CD1c-positive myeloid dendritic cell (primary cell): ENCODE results near the gene ZBTB7C.

Experiments used
- DNase-seq: peaks from one replicate; pipeline ENCODE4 v3.0.0-alpha.2; 2016; ENCODE audit errors: extremely low spot score

Gene ZBTB7C

DNA sequence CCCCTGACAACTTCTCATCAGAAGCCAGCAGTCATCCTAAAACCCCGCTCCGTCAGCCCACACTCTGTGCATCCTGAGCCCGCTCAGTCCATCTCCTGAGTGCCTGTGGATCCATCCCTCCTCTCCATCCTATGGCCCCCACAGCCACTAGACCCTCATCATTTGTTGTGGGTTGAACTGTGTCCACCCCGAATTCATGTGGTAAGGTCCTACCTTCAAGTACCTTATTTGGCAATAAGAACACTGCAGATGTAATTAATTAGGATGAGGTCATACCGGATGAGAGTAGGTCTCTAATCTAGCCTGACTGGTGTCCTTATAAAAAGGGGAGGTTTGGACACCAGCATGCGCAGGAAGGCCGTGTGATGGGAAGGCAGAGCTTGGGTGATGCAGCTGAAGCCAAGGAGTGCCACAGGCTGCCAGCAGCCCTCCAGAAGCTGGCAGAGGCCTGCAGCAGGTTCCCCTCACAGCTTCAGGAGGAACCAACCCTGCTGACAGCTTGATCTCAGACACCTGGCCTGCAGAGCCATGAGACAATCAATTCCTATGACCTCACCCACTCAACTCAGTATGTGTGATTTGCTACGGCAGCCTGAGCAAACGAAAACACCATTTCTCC lies 192.4 kb downstream of the ZBTB7C start:
- DNase-seq = no peak

DNA sequence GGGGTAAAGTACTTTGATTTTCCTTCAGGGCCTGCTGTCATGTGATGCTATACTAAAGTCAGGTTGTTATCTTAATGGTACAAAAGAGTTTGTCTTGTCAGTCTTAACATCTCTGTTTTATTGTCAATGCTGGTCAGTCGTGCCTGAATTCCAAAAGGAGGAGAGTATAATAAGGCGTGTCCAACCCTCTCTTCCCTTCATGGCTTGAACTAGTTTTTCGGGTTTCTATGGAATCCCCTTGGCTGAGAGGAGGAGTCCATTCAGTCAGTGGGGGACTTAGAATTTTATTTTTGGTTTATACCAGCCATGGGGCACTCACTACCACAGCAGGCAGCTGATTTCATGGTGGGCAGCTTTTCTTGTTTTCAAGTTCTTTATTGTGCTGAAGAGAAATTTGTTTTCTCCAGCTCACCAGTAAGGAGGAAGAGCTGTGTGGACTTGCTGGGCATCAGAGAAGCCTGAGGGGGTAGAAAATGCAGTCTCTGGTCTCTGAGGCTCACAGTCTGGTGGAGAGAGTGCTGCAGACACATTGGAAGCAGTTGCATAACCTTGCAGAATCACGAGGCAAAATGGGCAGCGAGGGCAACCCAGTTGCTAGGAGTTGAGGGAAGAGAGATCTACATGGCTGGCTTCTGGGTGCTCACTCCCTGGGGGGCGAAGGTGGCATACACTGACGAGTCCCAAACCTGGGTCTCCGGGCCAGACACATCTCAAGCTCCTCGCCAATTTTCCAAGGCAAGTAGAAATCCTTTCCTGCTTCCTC lies 193.1 kb downstream of the ZBTB7C start:
- DNase-seq = no peak

GRCh38 chr18:48213791-48214190 lies 195.4 kb downstream of the ZBTB7C start:
- no peak for DNase-seq

DNA sequence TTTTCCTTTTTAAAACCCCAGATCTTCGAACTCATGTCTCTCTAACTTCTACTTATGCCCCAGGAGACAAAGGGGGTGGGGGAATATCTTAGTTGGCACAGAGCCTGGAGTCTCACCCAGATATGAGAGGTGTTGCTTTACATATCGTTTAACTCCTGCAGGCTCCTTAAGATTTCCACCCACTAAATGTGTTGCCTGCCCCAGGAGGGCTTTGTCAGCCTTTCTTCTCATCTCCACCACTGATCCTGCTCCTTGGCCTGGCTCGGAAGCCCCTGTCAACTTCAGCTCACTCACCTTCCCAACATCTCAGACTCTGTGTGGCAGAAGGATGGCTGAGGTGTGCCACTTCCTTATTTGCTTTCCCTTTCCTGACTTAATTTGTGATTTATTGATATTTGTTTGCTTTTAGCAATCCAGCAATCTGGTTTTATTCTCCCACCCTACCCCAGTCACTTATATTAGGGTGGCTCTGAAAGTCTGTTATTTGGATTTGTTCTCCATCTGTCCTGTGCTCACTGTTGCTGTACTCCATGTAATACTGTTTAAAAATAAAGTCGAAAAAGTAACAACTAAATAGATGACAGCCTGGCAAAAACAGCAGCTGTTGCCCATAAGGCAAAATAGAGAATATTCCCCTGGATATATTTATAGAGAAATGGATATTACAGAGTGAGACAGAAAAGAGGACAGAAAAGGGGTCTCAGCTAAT lies 200.6 kb downstream of the ZBTB7C start:
- DNase-seq = no peak

DNA sequence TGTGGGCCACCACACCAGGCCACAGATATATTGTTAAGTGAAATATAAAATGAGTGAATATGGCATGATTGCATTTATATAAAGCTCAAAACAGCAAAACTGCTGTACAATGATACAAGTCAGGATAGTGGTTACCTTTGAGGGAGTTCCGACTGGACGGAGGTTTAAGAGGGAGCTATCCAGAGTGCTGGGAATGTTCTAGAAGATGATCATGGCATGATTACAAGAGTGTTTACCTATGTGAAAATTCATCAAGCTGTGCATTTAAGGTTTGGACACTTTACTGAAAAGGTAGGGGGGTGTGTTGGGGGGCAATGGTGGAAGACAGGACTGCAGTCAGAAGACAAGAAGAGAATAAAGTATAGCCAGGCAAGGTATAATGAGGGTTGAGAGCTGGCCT lies 201.4 kb downstream of the ZBTB7C start:
- DNase-seq = no peak

DNA sequence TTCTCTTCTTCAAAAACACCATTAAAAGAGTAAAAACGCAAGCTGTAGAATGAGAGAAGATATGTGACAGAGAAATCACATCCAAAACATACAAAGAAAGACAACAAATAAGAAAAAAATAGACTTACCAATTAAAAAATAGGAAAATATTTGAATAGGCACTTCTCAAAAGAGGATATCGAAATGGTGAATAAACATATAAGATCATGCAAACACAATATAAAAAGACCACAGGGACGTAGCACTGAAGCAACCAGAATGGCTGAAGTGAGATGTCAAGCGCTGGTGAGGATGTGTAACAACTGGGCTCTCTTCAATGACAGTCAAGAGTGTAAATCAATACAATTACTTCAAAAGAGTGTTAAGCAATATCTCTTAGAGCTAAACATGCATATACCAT lies 202.3 kb downstream of the ZBTB7C start:
- DNase-seq = no peak

DNA sequence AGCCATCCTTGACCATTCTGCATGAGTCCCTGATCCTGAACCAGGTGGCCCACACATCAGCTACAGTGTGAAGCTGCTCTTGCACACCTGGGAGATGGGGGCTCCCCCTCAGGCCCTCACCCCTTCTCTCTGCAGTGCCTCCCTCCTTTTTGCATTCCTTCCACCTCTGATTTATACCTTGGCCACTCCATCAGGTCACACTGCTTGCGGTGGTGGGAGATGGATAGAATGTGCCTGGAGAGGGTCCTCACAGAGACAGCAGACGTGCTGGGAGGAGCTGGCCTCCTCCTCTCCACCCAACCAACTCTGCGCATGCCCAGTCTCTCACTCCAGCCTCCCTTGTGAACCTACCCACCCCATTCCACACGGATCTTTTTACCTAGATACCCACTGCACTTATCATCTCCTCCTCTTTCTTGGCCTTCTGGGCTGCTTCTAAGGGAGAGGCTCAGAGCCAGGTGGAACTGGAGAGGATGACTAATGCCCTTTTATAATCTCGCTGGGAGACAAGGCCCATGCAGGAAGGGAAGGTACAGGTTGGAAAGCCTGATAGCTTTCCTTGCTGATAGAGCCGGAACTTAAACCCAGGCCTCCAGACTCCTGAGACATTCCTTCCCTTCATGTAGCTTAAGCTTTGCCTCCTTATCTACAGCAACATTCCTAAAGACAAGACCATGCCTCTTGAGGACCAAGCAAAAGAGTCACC lies 205.1 kb downstream of the ZBTB7C start:
- no peak for DNase-seq

- no peak for DNase-seq
Measured at GRCh38 chr18:48203288-48203945, 205.8 kb downstream of the ZBTB7C start.

GRCh38 chr18:48202350-48203260 lies 206.6 kb downstream of the ZBTB7C start:
- DNase-seq = no peak

DNA sequence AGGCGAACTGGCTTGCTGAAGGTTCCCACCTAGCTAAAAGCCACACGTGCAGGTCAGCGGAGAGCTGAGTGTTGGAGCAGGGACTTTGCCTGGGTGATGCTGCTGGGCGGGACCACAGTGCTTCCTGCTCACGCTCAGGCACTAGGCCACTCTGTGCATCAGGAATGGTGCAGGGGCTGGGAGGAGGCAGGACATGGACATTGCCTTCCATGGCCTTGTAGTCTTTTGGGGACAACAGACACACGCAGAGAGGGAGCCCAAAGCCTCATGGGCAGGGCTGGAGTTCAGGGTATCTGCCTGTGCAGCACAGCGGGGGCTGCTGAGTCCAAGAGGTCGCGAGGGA lies 207.2 kb downstream of the ZBTB7C start:
- no peak for DNase-seq

DNA sequence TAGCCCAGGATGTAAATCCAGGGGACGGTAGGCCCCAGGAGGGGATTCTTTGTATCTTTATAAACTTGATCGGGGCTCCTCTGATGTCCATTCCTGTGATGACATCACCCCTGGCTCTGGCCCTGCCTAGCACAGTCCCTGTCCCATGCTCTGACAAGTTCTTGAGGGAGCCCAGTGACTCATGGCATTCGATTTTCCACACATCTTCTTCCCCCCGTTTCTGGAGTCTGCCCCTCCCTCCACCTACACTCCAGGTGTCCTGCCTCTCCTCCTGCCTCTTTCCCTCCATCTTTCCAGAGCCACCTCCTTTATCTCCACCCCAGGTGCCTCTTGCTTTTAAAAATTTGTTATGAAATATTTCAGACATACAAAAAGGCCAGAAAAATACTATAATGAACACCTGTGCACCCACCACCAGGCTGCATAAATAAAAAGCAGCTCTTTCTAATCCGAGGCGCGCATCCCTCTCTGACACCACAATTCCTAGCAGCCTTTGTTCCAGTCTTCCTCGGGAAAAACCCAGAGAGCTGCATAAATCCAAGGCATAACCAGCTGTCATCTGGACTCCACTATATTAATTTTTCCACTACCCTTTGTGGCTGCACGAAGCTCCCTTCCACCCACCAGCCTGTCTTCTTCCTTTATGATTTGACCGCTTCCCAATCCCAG lies 207.7 kb downstream of the ZBTB7C start:
- DNase-seq = no peak

GRCh38 chr18:48200631-48201336 lies 208.4 kb downstream of the ZBTB7C start:
- no peak for DNase-seq

- DNase-seq = no peak
Measured at GRCh38 chr18:48199399-48199798, 209.8 kb downstream of the ZBTB7C start.

DNA sequence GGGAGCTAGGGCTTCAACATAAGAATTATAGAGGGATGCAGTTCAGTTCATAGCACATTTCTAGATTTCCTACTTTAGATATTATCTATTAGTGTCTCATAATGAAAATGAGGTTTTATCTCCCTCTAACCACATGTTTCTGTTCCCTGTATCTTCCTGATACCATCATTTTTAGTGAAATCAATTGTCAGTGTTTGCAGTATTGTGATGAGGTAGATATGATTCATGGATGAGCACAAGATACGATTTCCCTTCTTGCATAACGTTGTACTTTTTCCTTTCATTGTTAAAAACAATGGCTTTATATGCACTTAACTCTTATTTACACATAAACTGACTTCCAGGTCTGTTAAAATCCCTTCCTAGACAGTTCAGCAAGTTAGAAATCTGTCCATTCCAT lies 211.4 kb downstream of the ZBTB7C start:
- DNase-seq = no peak

DNA sequence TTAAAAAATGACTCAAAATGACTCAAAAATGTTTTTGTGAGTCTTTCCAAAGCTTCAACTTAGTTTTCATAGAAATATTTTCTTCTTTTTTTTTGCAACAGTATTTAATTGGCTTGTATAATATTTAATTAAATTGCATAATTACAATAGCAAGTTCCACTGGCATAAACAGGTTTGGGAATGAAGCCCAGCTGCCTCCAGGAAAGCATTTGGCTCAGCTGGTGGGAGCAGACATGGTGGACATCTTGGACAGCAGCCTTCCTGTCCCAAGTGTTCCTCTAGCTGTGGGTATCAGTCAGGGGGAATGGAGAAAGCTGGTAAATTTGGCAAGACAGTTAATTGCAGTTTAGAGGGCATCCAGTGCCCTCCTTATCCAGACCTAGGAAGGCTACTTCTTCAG lies 213.4 kb downstream of the ZBTB7C start:
- no peak for DNase-seq

GRCh38 chr18:48194591-48195181 lies 214.5 kb downstream of the ZBTB7C start:
- no peak for DNase-seq

- DNase-seq = no peak
Measured at GRCh38 chr18:48193521-48194492, 215.4 kb downstream of the ZBTB7C start.

DNA sequence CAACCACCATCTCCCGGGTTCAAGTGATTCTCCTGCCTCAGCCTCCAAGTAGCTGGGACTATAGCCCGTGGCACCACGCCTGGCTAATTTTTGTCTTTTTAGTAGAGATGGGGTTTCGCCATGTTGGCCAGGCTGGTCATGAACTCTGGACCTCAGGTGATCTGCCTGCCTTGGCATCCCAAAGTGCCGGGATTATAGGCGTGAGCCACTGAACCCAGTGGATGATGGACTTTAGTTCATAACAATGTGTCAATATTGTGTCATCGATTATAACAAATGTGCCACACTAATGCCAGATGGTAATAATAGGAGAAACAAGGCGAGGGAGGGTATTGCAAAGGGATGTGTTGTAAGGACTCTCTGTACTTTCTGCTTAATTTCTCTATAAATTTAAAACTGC lies 216.6 kb downstream of the ZBTB7C start:
- DNase-seq = no peak
